Right cardiac atrium (tissue), 5 donors: ENCODE results near the gene TTN. TPM values are rescaled to one million over a fixed set of nuclear protein-coding genes. Genes with fewer than 3 reads are reported as not detected.
A peak's percentile ranks its signal among the peaks of the same experiment; 100 is the strongest.

Source experiments
- ATAC-seq, 2 donors: fragments of 200-7000 bp; cut with Tn5 transposase; one replicate each; pipeline versions ENCODE4 v1.8.0 to v1.9.1; 2020; ENCODE audit warnings: moderate library complexity in 2 of 2, mild to moderate bottlenecking in 1 of 2
- DNase-seq, 3 donors: peaks; one replicate each; pipeline ENCODE4 v3.0.0-alpha.2; 2020
- H3K27ac ChIP-seq: one replicate; pipeline ENCODE4 v1.5.1; 2013; ENCODE audit warnings: mild to moderate bottlenecking, low read length, control low read depth, moderate library complexity
- H3K27me3 ChIP-seq: one replicate; pipeline ENCODE4 v1.6.1; 2013; ENCODE audit not compliant: control insufficient read depth, insufficient read depth
- H3K4me1 ChIP-seq: one replicate; pipeline ENCODE4 v1.6.1; 2013; ENCODE audit warnings: low read length; ENCODE audit not compliant: control insufficient read depth, insufficient read depth
- H3K4me3 ChIP-seq: one replicate; pipeline ENCODE4 v1.5.1; 2013; ENCODE audit warnings: low read length, control low read depth
- H3K9me3 ChIP-seq: one replicate; pipeline ENCODE4 v1.6.1; 2013; ENCODE audit warnings: low read length; ENCODE audit not compliant: control insufficient read depth
- WGBS: extraction: QIAGEN DNeasy Blood & Tissue Kit; methylation state at CpG from one replicate; pipeline ENCODE4 v1.1.7; 2013; 5-methylcytosine and 5-hydroxymethylcytosine counted together
- intact Hi-C, 4 donors: fragments of 100-400 bp; cut with DNase I; formaldehyde crosslinking; loops; one replicate each; pipeline versions ENCODE4 v1.11.0 to v1.14.0; 2022 to 2023
- polyA plus RNA-seq: library from polyadenylated mRNA; stranded (reverse); fragments of 200-250 nt; gene quantifications from one replicate; pipeline ENCODE4 v1.2.3, GENCODE V29; 2013
- total RNA-seq, 4 donors: library from RNA; stranded (reverse); fragmentation: NEBNext Ultra II Directional; extraction: Animal tissue kit (Norgen Biotek cat#: 25700); gene quantifications; one replicate each; pipeline ENCODE4 v1.2.1, GENCODE V29; 2021
- donor health status: healthy with polysubstance abuse.
- donor health status: DM: no; HTN: yes; CAD: no.
- donor health status: DM: no; HTN: no; CAD: no.
- donor health status: DM: no; HTN: yes; CAD: no; lungs with severe emphysema.
- donor health status: DM: yes; HTN: yes; CAD: no.

Gene TTN
- total and polyA plus RNA-seq, 5 donors: 266 to 2,179 (median 1,828) TPM

- intact Hi-C loops: no loop called here
- peak overlapping the region; percentile 42 for H3K27ac ChIP-seq
- DNase-seq: peak; percentile 83 to 92 (median 92)
- H3K9me3 ChIP-seq: no peaks in the 10 kb centered on the region
- peak overlapping the region; percentile 68 for H3K4me3 ChIP-seq
- peak; percentile 94 to 95 for ATAC-seq
- H3K4me1 ChIP-seq: no peaks in the 10 kb centered on the region
- 16% methylated on average over 25 of the region's 25 CpGs for WGBS
- H3K27me3 ChIP-seq: no peaks in the 10 kb centered on the region
Observed at GRCh38 chr2:178522950-178523595, 284.1 kb downstream of the TTN start.

GRCh38 chr2:178521304-178522150 lies 285.7 kb downstream of the TTN start:
- 91% methylated on average over 11 of the region's 11 CpGs for WGBS
- Histone ChIP-seq H3K27ac (no peak overlapping the region), H3K9me3 (no peaks in the 10 kb centered on the region), H3K4me1 (no peaks in the 10 kb centered on the region), H3K27me3 (no peaks in the 10 kb centered on the region), H3K4me3 (no peak overlapping the region)
- ATAC-seq (no peak), DNase-seq (no peak)
- intact Hi-C loops: no loop called here

- ATAC-seq: no peak
- H3K27me3 ChIP-seq: no peaks in the 10 kb centered on the region
- intact Hi-C loops: no loop called here
- H3K4me3 ChIP-seq: no peak overlapping the region
- no peaks in the 10 kb centered on the region for H3K9me3 ChIP-seq
- no peaks in the 10 kb centered on the region for H3K4me1 ChIP-seq
- 82% methylated on average over 1 of the region's 1 CpG for WGBS
- no peak overlapping the region for H3K27ac ChIP-seq
- no peak for DNase-seq
Observed at GRCh38 chr2:178517496-178517895, 289.7 kb downstream of the TTN start.

GRCh38 chr2:178514664-178515063 lies 292.6 kb downstream of the TTN start:
- Histone ChIP-seq H3K4me1 (no peaks in the 10 kb centered on the region), H3K27ac (no peak overlapping the region), H3K9me3 (no peaks in the 10 kb centered on the region), H3K4me3 (no peak overlapping the region), H3K27me3 (no peaks in the 10 kb centered on the region)
- intact Hi-C loops: no loop called here
- DNase-seq (no peak), ATAC-seq (no peak)
- WGBS: 92% methylated on average over 2 of the region's 2 CpGs

- ATAC-seq: no peak
- no peaks in the 10 kb centered on the region for H3K4me1 ChIP-seq
- 96% methylated on average over 4 of the region's 4 CpGs for WGBS
- DNase-seq: no peak
- no peaks in the 10 kb centered on the region for H3K27me3 ChIP-seq
- no peaks in the 10 kb centered on the region for H3K9me3 ChIP-seq
- H3K27ac ChIP-seq: no peak overlapping the region
- intact Hi-C loops: no loop called here
- H3K4me3 ChIP-seq: no peak overlapping the region
Observed at GRCh38 chr2:178513876-178514275, 293.3 kb downstream of the TTN start.

- 96% methylated on average over 2 of the region's 2 CpGs for WGBS
- Histone ChIP-seq H3K27ac (no peak overlapping the region), H3K27me3 (no peaks in the 10 kb centered on the region), H3K9me3 (no peaks in the 10 kb centered on the region), H3K4me3 (no peak overlapping the region), H3K4me1 (no peaks in the 10 kb centered on the region)
- intact Hi-C loops: no loop called here
- ATAC-seq (no peak), DNase-seq (no peak)
Observed at GRCh38 chr2:178512484-178512883, 294.7 kb downstream of the TTN start.

GRCh38 chr2:178510384-178510783 lies 296.8 kb downstream of the TTN start:
- Histone ChIP-seq H3K27me3 (no peaks in the 10 kb centered on the region), H3K27ac (no peak overlapping the region), H3K4me1 (no peaks in the 10 kb centered on the region), H3K4me3 (no peak overlapping the region), H3K9me3 (no peaks in the 10 kb centered on the region)
- WGBS: 63% methylated on average over 6 of the region's 6 CpGs
- DNase-seq (no peak), ATAC-seq (peak; percentile 68 to 77)
- intact Hi-C loops: no loop called here

- Histone ChIP-seq H3K9me3 (no peaks in the 10 kb centered on the region), H3K27me3 (no peaks in the 10 kb centered on the region), H3K4me1 (no peaks in the 10 kb centered on the region), H3K4me3 (no peak overlapping the region), H3K27ac (no peak overlapping the region)
- intact Hi-C loops: no loop called here
- ATAC-seq (no peak), DNase-seq (no peak)
- WGBS: 94% methylated on average over 2 of the region's 2 CpGs
Observed at GRCh38 chr2:178508646-178509045, 298.6 kb downstream of the TTN start.

- intact Hi-C loops: no loop called here
- DNase-seq (no peak), ATAC-seq (no peak)
- no peaks in the 10 kb centered on the region for H3K4me1 ChIP-seq
- WGBS: 97% methylated on average over 1 of the region's 1 CpG
- no peak overlapping the region for H3K27ac ChIP-seq
- H3K27me3 ChIP-seq: no peaks in the 10 kb centered on the region
- H3K4me3 ChIP-seq: no peak overlapping the region
- no peaks in the 10 kb centered on the region for H3K9me3 ChIP-seq
Observed at GRCh38 chr2:178506949-178507348, 300.3 kb downstream of the TTN start.

- intact Hi-C loops: no loop called here
- 99% methylated on average over 2 of the region's 2 CpGs for WGBS
- Histone ChIP-seq H3K4me3 (no peak overlapping the region), H3K9me3 (no peaks in the 10 kb centered on the region), H3K27ac (no peak overlapping the region), H3K27me3 (no peaks in the 10 kb centered on the region), H3K4me1 (no peaks in the 10 kb centered on the region)
- DNase-seq (no peak), ATAC-seq (no peak)
Observed at GRCh38 chr2:178506524-178506923, 300.7 kb downstream of the TTN start.

- no peak for ATAC-seq
- intact Hi-C loops: no loop called here
- H3K27ac ChIP-seq: no peak overlapping the region
- H3K27me3 ChIP-seq: no peaks in the 10 kb centered on the region
- no peaks in the 10 kb centered on the region for H3K4me1 ChIP-seq
- no peaks in the 10 kb centered on the region for H3K9me3 ChIP-seq
- no peak overlapping the region for H3K4me3 ChIP-seq
- no peak for DNase-seq
- WGBS: 92% methylated on average over 1 of the region's 1 CpG
Observed at GRCh38 chr2:178506101-178506500, 301.1 kb downstream of the TTN start.
